Astrocyte (in vitro differentiated cells and primary cell): ENCODE results near the gene NFAT5. TPM values are rescaled to one million over a fixed set of nuclear protein-coding genes. Genes with fewer than 3 reads are reported as not detected.

ENCODE experiments used
- DNase-seq: peaks from one replicate; pipeline ENCODE4 v3.0.0-alpha.2; 2010; ENCODE audit warnings: low read depth
- FAIRE-seq: peaks from 2 replicates; lab custom pipeline; 2011; peaks lifted over from hg19 to GRCh38; lab: Jason Lieb, UNC
- H2AFZ ChIP-seq: 2 replicates; pipeline ENCODE4 v1.6.0; 2012; ENCODE audit warnings: low read depth, low read length, inconsistent platforms
- H3K27ac ChIP-seq: 2 replicates; pipeline ENCODE4 v1.5.1; 2011; ENCODE audit warnings: low read depth, low read length, inconsistent platforms
- H3K27me3 ChIP-seq: 2 replicates; pipeline ENCODE4 v1.6.0; 2011; ENCODE audit warnings: low read length, inconsistent platforms; ENCODE audit not compliant: insufficient read depth
- H3K36me3 ChIP-seq: 2 replicates; pipeline ENCODE4 v1.5.1; 2011; ENCODE audit warnings: low read length, inconsistent platforms; ENCODE audit not compliant: insufficient read depth
- H3K4me1 ChIP-seq: 2 replicates; pipeline ENCODE4 v1.5.1; 2011; ENCODE audit warnings: low read length, inconsistent platforms; ENCODE audit not compliant: insufficient read depth
- H3K4me2 ChIP-seq: 2 replicates; pipeline ENCODE4 v1.6.0; 2012; ENCODE audit warnings: low read length, inconsistent platforms
- H3K4me3 ChIP-seq: 2 replicates; pipeline ENCODE4 v1.5.1; 2011; ENCODE audit warnings: low read depth, mild to moderate bottlenecking, low read length, inconsistent platforms; ENCODE audit not compliant: insufficient read depth
- H3K79me2 ChIP-seq: 2 replicates; pipeline ENCODE4 v1.6.0; 2012; ENCODE audit warnings: mild to moderate bottlenecking, low read length, inconsistent platforms; ENCODE audit not compliant: insufficient read depth
- H3K9ac ChIP-seq: 2 replicates; pipeline ENCODE4 v1.6.0; 2012; ENCODE audit warnings: mild to moderate bottlenecking, low read length, inconsistent platforms
- H3K9me3 ChIP-seq: 2 replicates; pipeline ENCODE4 v1.5.1; 2012; ENCODE audit warnings: low read depth, mild to moderate bottlenecking, low read length, inconsistent platforms; ENCODE audit not compliant: insufficient read depth
- H4K20me1 ChIP-seq: 2 replicates; pipeline ENCODE4 v1.6.0; 2012; ENCODE audit warnings: low read length, inconsistent platforms; ENCODE audit not compliant: insufficient read depth
- H3K27ac Mint-ChIP-seq: one replicate; pipeline ENCODE4 v1.8.0; 2021; ENCODE audit warnings: mild to moderate bottlenecking, mixed read lengths; ENCODE audit not compliant: unreplicated experiment
- H3K27me3 Mint-ChIP-seq: one replicate; pipeline ENCODE4 v1.8.0; 2021; ENCODE audit warnings: low read depth, mixed read lengths; ENCODE audit not compliant: unreplicated experiment
- H3K36me3 Mint-ChIP-seq: one replicate; pipeline ENCODE4 v1.8.0; 2021; ENCODE audit warnings: low read depth, mixed read lengths; ENCODE audit not compliant: unreplicated experiment
- H3K4me1 Mint-ChIP-seq: one replicate; pipeline ENCODE4 v1.8.0; 2021; ENCODE audit warnings: low read depth, mixed read lengths; ENCODE audit not compliant: unreplicated experiment
- H3K4me3 Mint-ChIP-seq: one replicate; pipeline ENCODE4 v1.8.0; 2021; ENCODE audit warnings: mild to moderate bottlenecking, moderate library complexity, mixed read lengths; ENCODE audit not compliant: unreplicated experiment
- H3K9me3 Mint-ChIP-seq: one replicate; pipeline ENCODE4 v1.8.0; 2021; ENCODE audit warnings: mild to moderate bottlenecking, mixed read lengths; ENCODE audit not compliant: unreplicated experiment
- EZH2 ChIP-seq: IDR thresholded peaks from 2 replicates; pipeline ENCODE4 v1.6.1; 2012; ENCODE audit warnings: mild to moderate bottlenecking, low read length, inconsistent platforms; ENCODE audit not compliant: insufficient read depth
- total RNA-seq: library from RNA; stranded (reverse); gene quantifications from 2 replicates; pipeline ENCODE4 v1.2.1, GENCODE V29; 2021
- TF ChIP-seq, protein P1 (sequence below): IDR thresholded peaks from 2 replicates; pipeline ENCODE4 v1.5.1; 2011; ENCODE audit warnings: low read depth, mild to moderate bottlenecking, inconsistent platforms, low read length, moderate library complexity; ENCODE audit not compliant: insufficient read depth

NFAT5 gene
- total RNA-seq, 1 donor from 2014 or later, result 96.2 TPM

DNA sequence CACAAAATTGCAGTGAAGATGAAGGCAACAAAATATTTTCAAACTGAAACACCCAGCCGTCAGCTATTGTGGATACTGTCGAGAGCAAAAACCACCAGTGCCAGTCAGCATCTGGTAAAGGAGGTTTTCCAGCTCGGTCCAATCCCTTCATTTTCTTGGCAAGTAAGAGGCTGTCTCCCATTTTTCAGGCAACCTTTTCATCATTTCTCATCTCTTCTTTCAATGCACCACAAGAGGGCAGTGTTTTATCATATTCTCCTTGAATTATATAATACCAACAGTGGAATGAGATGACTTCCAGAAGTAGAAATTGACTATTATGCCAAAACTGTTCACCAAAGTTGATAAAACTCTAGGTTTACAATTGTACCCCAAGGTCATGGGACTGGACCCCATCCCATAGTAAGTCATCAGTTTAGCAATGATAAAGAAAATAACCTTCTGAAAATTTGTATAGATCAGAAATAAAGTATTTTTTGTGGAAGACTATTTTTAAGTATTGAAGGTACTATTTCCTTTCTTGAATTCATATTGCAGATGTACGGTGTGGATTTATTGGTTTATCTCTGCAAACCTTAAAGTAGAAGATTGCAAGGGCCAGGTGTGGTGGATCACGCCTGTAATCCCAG is 143.8 kb downstream of the NFAT5 start:
- H3K4me1 Mint-ChIP-seq, result no peaks in the 10 kb centered on the region
- Histone ChIP-seq H3K4me1 (peaks cover 19% of the 10 kb centered on the region), H3K79me2 (no peaks in the 10 kb centered on the region), H3K27ac (no peak overlapping the region), H2AFZ (no peak overlapping the region), H4K20me1 (peaks cover 3% of the 10 kb centered on the region), H3K9ac (no peak overlapping the region), H3K36me3 (peaks cover 32% of the 10 kb centered on the region), H3K9me3 (no peaks in the 10 kb centered on the region), H3K4me3 (no peak overlapping the region), H3K4me2 (no peak overlapping the region), H3K27me3 (no peaks in the 10 kb centered on the region)
- H3K27ac Mint-ChIP-seq, result no peak overlapping the region
- no peaks in the 10 kb centered on the region for H3K9me3 Mint-ChIP-seq
- no peaks in the 10 kb centered on the region for H3K27me3 Mint-ChIP-seq
- FAIRE-seq (no peak), DNase-seq (peak; percentile 51)
- no peak for TF ChIP-seq EZH2
- TF ChIP-seq, protein P1, sequence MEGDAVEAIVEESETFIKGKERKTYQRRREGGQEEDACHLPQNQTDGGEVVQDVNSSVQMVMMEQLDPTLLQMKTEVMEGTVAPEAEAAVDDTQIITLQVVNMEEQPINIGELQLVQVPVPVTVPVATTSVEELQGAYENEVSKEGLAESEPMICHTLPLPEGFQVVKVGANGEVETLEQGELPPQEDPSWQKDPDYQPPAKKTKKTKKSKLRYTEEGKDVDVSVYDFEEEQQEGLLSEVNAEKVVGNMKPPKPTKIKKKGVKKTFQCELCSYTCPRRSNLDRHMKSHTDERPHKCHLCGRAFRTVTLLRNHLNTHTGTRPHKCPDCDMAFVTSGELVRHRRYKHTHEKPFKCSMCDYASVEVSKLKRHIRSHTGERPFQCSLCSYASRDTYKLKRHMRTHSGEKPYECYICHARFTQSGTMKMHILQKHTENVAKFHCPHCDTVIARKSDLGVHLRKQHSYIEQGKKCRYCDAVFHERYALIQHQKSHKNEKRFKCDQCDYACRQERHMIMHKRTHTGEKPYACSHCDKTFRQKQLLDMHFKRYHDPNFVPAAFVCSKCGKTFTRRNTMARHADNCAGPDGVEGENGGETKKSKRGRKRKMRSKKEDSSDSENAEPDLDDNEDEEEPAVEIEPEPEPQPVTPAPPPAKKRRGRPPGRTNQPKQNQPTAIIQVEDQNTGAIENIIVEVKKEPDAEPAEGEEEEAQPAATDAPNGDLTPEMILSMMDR, result peak; percentile 72
- H3K4me3 Mint-ChIP-seq, result no peak overlapping the region
- H3K36me3 Mint-ChIP-seq, result peaks cover 10% of the 10 kb centered on the region

DNA sequence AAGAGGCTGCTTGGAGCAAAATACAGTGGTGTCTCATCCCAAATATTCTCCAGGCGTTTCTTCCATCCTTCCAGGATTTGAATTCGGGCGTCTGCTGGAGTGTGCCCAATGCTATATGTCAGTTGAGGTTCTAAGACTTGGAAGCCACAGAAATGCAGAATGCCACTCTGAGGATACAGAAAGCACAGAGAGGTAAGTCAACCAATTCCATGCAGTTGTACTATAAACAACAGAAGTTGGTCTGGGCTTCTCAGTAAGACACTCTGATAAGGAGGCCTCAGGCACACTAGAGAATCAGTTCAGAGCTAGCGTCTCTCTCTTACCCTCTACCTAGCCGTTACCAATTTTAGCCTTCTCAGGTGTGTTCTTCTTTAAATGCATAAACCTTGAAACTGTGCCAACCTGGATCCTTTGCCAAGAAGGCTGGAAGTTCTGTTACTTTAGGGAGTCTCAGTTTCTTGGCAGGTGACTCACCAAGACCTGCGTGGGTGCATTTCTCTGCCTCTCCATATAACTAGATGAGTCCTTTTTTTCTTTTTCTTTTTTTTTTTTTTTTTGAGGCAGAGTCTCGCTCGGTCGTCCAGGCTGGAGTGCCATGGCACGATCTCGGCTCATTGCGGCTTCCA is 145.5 kb downstream of the NFAT5 start:
- Mint-ChIP-seq H3K36me3 (peaks cover 14% of the 10 kb centered on the region), H3K27me3 (no peaks in the 10 kb centered on the region), H3K27ac (no peak overlapping the region), H3K9me3 (no peaks in the 10 kb centered on the region), H3K4me1 (no peaks in the 10 kb centered on the region), H3K4me3 (no peak overlapping the region)
- peaks cover 19% of the 10 kb centered on the region for H3K4me1 ChIP-seq
- FAIRE-seq, result no peak
- H3K9ac ChIP-seq, result peak overlapping the region; percentile 47
- peaks cover 41% of the 10 kb centered on the region for H3K36me3 ChIP-seq
- no peaks in the 10 kb centered on the region for H3K9me3 ChIP-seq
- no peaks in the 10 kb centered on the region for H3K27me3 ChIP-seq
- DNase-seq, result peak; percentile 92
- no peak for TF ChIP-seq EZH2
- TF ChIP-seq, protein P1, result no peak
- H2AFZ ChIP-seq, result no peak overlapping the region
- peak overlapping the region; percentile 72 for H3K4me2 ChIP-seq
- H3K27ac ChIP-seq, result peak overlapping the region; percentile 55
- H4K20me1 ChIP-seq, result peaks cover 3% of the 10 kb centered on the region
- no peak overlapping the region for H3K4me3 ChIP-seq
- no peaks in the 10 kb centered on the region for H3K79me2 ChIP-seq

DNA sequence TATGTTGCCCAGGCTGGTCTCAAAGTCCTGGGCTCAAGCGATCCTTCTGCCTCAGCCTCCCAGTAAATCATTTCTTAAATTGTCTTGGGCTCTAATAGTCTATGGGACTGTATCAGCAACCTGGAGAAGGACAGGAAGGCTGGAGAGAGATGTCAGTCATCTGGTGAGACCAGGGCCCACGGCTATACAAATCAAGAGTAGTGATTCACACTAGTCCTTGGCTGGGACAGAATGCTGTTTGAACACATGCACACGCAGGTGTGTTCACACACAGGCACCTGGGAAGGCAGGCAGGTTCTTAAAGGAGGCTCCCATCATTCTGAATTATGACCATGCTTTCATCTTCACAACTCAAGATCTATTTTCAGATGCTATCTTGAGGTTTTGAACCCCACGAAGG is 146.5 kb downstream of the NFAT5 start:
- H3K36me3 Mint-ChIP-seq, result peaks cover 14% of the 10 kb centered on the region
- no peak overlapping the region for H3K4me2 ChIP-seq
- no peaks in the 10 kb centered on the region for H3K9me3 Mint-ChIP-seq
- peaks cover 43% of the 10 kb centered on the region for H3K36me3 ChIP-seq
- TF ChIP-seq EZH2, result no peak
- TF ChIP-seq, protein P1, result no peak
- no peaks in the 10 kb centered on the region for H3K79me2 ChIP-seq
- H3K27ac Mint-ChIP-seq, result no peak overlapping the region
- peak overlapping the region; percentile 47 for H3K9ac ChIP-seq
- H3K27me3 ChIP-seq, result no peaks in the 10 kb centered on the region
- no peaks in the 10 kb centered on the region for H3K4me1 Mint-ChIP-seq
- no peak overlapping the region for H3K4me3 ChIP-seq
- H3K4me1 ChIP-seq, result peaks cover 19% of the 10 kb centered on the region
- no peak for FAIRE-seq
- no peak for DNase-seq
- H3K27me3 Mint-ChIP-seq, result no peaks in the 10 kb centered on the region
- H2AFZ ChIP-seq, result no peak overlapping the region
- H4K20me1 ChIP-seq, result peaks cover 6% of the 10 kb centered on the region
- H3K4me3 Mint-ChIP-seq, result no peak overlapping the region
- H3K9me3 ChIP-seq, result no peaks in the 10 kb centered on the region
- no peak overlapping the region for H3K27ac ChIP-seq
